Smooth muscle cell (in vitro differentiated cells): ENCODE measurements around the gene UAP1. TPM values are rescaled to one million over a fixed set of nuclear protein-coding genes. Genes with fewer than 3 reads are reported as not detected.

Source experiments
- DNase-seq: peaks from one replicate; lab custom pipeline; 2025; ENCODE audit not compliant: unreplicated experiment; lab: John Stamatoyannopoulos, UW
- H2AFZ ChIP-seq: fragments of 200-600 bp; sonication (generic); 2 replicates; pipeline ENCODE4 v1.6.0; 2016; ENCODE audit warnings: antibody characterized with exemption, low read depth, mild to moderate bottlenecking
- H3F3A ChIP-seq: fragments of 200-600 bp; sonication (generic); 2 replicates; pipeline ENCODE4 v1.6.0; 2017; ENCODE audit warnings: antibody characterized with exemption, low read depth
- H3K27ac ChIP-seq: fragments of 200-600 bp; sonication (generic); 2 replicates; pipeline ENCODE4 v1.5.1; 2016; ENCODE audit warnings: low read depth, mild to moderate bottlenecking
- H3K27me3 ChIP-seq: fragments of 200-600 bp; sonication (generic); 2 replicates; pipeline ENCODE4 v1.6.1; 2016; ENCODE audit warnings: low read depth, mild to moderate bottlenecking
- H3K36me3 ChIP-seq: fragments of 200-600 bp; sonication (generic); 2 replicates; pipeline ENCODE4 v1.5.1; 2016; ENCODE audit warnings: low read depth
- H3K4me1 ChIP-seq: fragments of 200-600 bp; sonication (generic); 2 replicates; pipeline ENCODE4 v1.5.1; 2016; ENCODE audit warnings: low read depth
- H3K4me2 ChIP-seq: fragments of 200-600 bp; sonication (generic); 2 replicates; pipeline ENCODE4 v1.6.0; 2016; ENCODE audit warnings: mild to moderate bottlenecking
- H3K4me3 ChIP-seq: fragments of 200-600 bp; sonication (generic); 2 replicates; pipeline ENCODE4 v1.5.1; 2016; ENCODE audit warnings: mild to moderate bottlenecking
- H3K79me2 ChIP-seq: fragments of 200-600 bp; sonication (generic); 2 replicates; pipeline ENCODE4 v1.6.0; 2016; ENCODE audit warnings: low read depth, mild to moderate bottlenecking
- H3K9ac ChIP-seq: fragments of 200-600 bp; sonication (generic); 2 replicates; pipeline ENCODE4 v1.6.0; 2016; ENCODE audit warnings: low read depth
- H3K9me3 ChIP-seq: fragments of 200-600 bp; sonication (generic); replicated peaks from 2 replicates; pipeline ENCODE4 v1.5.1; 2016; ENCODE audit warnings: low read depth
- H4K20me1 ChIP-seq: fragments of 200-600 bp; sonication (generic); 2 replicates; pipeline ENCODE4 v1.6.0; 2016; ENCODE audit warnings: low read depth
- WGBS: methylation state at CpG from one replicate; pipeline ENCODE4 v1.1.7; 2016; ENCODE audit warnings: low lambda C conversion rate; 5-methylcytosine and 5-hydroxymethylcytosine counted together
- polyA plus RNA-seq: library from polyadenylated mRNA; unstranded; fragments of >200 nt; fragmentation: Nextera tagmentation; extraction: Ambion mirVana; gene quantifications from 2 replicates; pipeline ENCODE4 v1.2.1, GENCODE V29; 2016
- total RNA-seq: library from RNA; depleted of rRNA; stranded (reverse); fragments of >200 nt; gene quantifications from 2 replicates; pipeline ENCODE4 v1.2.3, GENCODE V29; 2014
- TF ChIP-seq, protein P1 (sequence below): fragments of 200-600 bp; sonication (generic); IDR thresholded peaks from 2 replicates; pipeline ENCODE4 v1.5.1; 2017; ENCODE audit warnings: borderline replicate concordance, mild to moderate bottlenecking, antibody characterized with exemption; ENCODE audit not compliant: insufficient read depth, poor library complexity, severe bottlenecking

The UAP1 gene
- total and polyA plus RNA-seq, 2 experiments from 2014 or later: 64.2 to 83.8 TPM

DNA sequence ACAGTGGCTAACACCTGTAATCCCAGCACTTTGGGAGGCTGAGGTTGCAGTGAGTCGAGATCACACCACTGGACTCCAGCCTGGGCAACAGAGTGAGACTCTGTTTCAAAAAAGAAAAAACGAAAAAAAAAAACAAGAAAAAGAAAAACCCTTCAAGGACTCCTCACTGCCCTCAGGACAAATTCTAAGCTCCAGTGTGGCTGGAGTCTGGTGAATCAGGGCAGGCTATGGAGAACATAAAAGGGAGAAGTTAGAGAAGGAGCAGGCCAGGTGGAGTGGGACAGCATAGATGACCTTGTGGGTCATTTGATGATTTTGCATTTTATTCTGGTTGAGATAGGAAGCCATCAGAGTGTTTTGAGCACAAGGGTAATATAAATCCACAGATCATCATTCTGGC lies 12.5 kb upstream of the UAP1 start:
- no peaks in the 10 kb centered on the region for H4K20me1 ChIP-seq
- 78% methylated on average over 2 of the region's 2 CpGs for whole genome bisulfite sequencing
- H2AFZ ChIP-seq: no peak overlapping the region
- H3K9ac ChIP-seq: no peak overlapping the region
- no peaks in the 10 kb centered on the region for H3K4me1 ChIP-seq
- no peak for DNase-seq
- no peaks in the 10 kb centered on the region for H3K36me3 ChIP-seq
- no peaks in the 10 kb centered on the region for H3K9me3 ChIP-seq
- no peaks in the 10 kb centered on the region for H3F3A ChIP-seq
- no peaks in the 10 kb centered on the region for H3K27me3 ChIP-seq
- TF ChIP-seq, protein P1, sequence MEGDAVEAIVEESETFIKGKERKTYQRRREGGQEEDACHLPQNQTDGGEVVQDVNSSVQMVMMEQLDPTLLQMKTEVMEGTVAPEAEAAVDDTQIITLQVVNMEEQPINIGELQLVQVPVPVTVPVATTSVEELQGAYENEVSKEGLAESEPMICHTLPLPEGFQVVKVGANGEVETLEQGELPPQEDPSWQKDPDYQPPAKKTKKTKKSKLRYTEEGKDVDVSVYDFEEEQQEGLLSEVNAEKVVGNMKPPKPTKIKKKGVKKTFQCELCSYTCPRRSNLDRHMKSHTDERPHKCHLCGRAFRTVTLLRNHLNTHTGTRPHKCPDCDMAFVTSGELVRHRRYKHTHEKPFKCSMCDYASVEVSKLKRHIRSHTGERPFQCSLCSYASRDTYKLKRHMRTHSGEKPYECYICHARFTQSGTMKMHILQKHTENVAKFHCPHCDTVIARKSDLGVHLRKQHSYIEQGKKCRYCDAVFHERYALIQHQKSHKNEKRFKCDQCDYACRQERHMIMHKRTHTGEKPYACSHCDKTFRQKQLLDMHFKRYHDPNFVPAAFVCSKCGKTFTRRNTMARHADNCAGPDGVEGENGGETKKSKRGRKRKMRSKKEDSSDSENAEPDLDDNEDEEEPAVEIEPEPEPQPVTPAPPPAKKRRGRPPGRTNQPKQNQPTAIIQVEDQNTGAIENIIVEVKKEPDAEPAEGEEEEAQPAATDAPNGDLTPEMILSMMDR: no peak
- peak overlapping the region; percentile 35 for H3K27ac ChIP-seq
- no peaks in the 10 kb centered on the region for H3K79me2 ChIP-seq
- no peak overlapping the region for H3K4me2 ChIP-seq
- H3K4me3 ChIP-seq: no peak overlapping the region

DNA sequence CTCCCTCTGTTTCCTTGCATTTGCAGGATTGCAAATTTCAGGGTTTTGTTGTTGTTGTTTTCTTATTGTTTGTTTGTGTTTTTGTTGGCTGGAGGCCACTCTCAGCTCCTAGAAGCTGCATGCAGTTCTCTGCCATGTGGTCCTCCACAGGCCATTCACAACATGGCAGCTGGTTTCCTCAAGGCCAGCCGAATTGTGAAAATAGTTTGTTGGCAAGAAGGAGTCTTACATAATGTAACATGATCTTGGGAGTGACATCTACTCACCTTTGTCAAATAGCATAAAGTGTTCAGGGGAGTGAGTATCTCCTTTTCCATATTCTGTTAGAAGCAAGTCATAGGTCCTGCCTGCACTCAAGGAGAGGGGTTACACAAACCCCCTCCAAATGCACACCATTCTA lies 10.6 kb upstream of the UAP1 start:
- Histone ChIP-seq H3F3A (no peaks in the 10 kb centered on the region), H3K9ac (no peak overlapping the region), H3K4me1 (no peaks in the 10 kb centered on the region), H3K27me3 (no peaks in the 10 kb centered on the region), H3K36me3 (no peaks in the 10 kb centered on the region), H2AFZ (no peak overlapping the region), H3K4me3 (no peak overlapping the region), H3K9me3 (no peaks in the 10 kb centered on the region), H3K79me2 (no peaks in the 10 kb centered on the region), H3K27ac (no peak overlapping the region), H3K4me2 (no peak overlapping the region), H4K20me1 (no peaks in the 10 kb centered on the region)
- DNase-seq: no peak
- 90% methylated on average over 1 of the region's 1 CpG for WGBS
- TF ChIP-seq, protein P1: no peak

DNA sequence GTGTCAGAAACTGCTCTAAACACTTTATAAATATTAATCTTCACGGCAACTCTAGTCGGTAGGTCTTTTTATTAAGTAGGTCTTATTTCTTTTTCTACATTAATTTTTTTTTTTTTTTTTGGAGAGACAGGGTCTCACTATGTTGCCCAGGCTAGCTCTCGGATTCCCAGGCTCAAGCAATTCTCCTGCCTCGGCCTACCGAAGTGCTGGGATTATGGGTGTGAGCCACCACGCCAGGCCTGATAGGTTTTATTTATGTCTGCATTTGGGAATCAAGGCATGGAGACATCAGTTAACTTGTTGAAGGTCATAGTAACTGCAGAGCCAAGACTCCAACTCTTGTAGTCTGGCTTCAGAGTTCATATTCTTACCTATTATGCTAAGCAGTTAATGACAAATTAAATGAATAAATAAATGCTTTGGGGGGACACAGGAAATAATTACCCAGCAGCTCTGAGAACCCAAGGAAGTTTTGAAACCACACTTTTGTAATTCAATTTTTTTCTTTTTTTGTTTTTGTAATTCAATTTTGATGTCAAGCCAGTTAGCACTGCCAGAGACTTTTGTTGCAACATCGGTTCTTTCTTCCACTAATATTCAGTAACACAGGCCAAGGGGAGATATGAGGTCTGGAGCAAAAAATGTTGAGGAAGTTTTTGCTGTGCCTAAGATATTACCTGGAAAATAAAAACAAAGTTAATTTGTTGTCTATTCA lies 9.4 kb upstream of the UAP1 start:
- 98% methylated on average over 7 of the region's 7 CpGs for WGBS
- no peak for DNase-seq
- no peaks in the 10 kb centered on the region for H4K20me1 ChIP-seq
- no peaks in the 10 kb centered on the region for H3K36me3 ChIP-seq
- no peaks in the 10 kb centered on the region for H3K27me3 ChIP-seq
- H3K4me2 ChIP-seq: no peak overlapping the region
- H3K79me2 ChIP-seq: no peaks in the 10 kb centered on the region
- no peaks in the 10 kb centered on the region for H3K9me3 ChIP-seq
- H3K9ac ChIP-seq: no peak overlapping the region
- no peaks in the 10 kb centered on the region for H3F3A ChIP-seq
- no peaks in the 10 kb centered on the region for H3K4me1 ChIP-seq
- TF ChIP-seq, protein P1: no peak
- H3K4me3 ChIP-seq: no peak overlapping the region
- no peak overlapping the region for H2AFZ ChIP-seq
- no peak overlapping the region for H3K27ac ChIP-seq

DNA sequence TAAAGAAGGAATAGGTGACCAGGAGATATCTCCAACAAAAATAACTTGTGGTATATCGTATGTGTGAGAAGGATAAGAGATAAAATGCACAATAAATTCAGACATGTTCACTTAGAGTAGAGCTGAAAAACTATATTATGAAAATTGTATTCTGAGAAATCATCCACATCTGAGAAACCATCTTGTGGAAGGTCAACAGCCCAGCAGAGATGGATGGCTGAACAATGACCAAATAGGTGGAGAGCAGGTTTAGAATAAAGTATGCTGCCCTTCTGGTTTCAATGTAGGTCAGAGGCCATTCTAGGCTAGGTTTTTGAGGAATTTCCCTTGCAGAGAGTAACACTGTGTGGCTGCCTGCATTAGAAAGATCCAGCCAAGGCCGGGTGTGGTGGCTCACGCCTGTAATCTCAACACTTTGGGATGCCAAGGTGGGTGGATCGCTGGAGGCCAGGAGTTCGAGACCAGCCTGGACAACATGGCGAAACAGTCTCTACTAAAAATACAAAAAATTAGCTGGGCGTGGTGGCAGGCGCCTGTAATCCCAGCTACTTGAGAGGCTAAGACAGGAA lies 8.8 kb upstream of the UAP1 start:
- Histone ChIP-seq H3K79me2 (no peaks in the 10 kb centered on the region), H3K9ac (no peak overlapping the region), H3K27me3 (no peaks in the 10 kb centered on the region), H4K20me1 (no peaks in the 10 kb centered on the region), H3K4me2 (no peak overlapping the region), H3K4me1 (no peaks in the 10 kb centered on the region), H3K36me3 (no peaks in the 10 kb centered on the region), H3K4me3 (no peak overlapping the region), H3F3A (no peaks in the 10 kb centered on the region), H3K9me3 (no peaks in the 10 kb centered on the region), H2AFZ (no peak overlapping the region), H3K27ac (no peak overlapping the region)
- TF ChIP-seq, protein P1: no peak
- WGBS: 97% methylated on average over 8 of the region's 8 CpGs
- DNase-seq: no peak
